ENCODE data around the gene LIPI. TPM values are rescaled to one million over a fixed set of nuclear protein-coding genes. Genes with fewer than 3 reads are reported as not detected.

LIPI gene
- polyA plus RNA-seq, 1 of the 3 experiments (the other 2 are of a cell fraction) = not detected

DNA sequence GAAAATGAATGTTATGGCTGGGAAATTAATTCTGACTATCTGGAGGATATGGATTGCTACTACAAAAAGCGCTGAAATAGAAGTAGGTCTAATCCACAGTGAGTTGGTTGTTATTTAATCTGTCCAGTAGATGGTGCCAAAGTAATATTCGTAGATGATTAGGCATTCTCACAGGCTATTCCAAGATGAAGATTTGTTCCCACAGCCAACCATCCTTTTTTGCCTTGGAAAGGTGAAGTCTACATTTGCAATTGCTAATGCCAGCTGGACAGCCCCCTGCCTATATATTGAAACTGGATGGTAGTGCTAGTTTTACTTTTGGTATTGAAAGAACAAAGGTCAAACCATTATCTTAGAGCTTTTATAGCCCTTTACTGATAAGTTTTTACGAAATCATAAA lies 49.0 kb upstream of the LIPI start:
- Histone ChIP-seq H3F3A (replicated peaks; ENCODE audit: insufficient read depth) (no peaks in the 10 kb centered on the region), H2AFZ (ENCODE audit: low read depth) (no peak overlapping the region), H3K4me1 (ENCODE audit: control insufficient read depth in 1 of 2, insufficient read depth in 2 of 2, low read depth in 1 of 2, low read length in 1 of 2) (no peaks in the 10 kb centered on the region), H3K27ac (ENCODE audit: low read depth in 2 of 2, low read length in 1 of 2) (no peak overlapping the region), H3K79me2 (ENCODE audit: insufficient read depth) (no peaks in the 10 kb centered on the region), H4K20me1 (ENCODE audit: insufficient read depth) (no peaks in the 10 kb centered on the region), H3K9me2 (no peaks in the 10 kb centered on the region), H3K27me3 (ENCODE audit: insufficient read depth) (peaks cover 15% of the 10 kb centered on the region; the same call in 1 of the 2 replicates), H3K36me3 (replicated peaks in 1 of 2; ENCODE audit: control insufficient read depth in 1 of 2, insufficient read depth in 2 of 2, low read length in 1 of 2) (no peaks in the 10 kb centered on the region), H3K4me2 (no peak overlapping the region), H3K9ac (no peak overlapping the region), H3K4me3 (ENCODE audit: low read depth in 2 of 2, low read length in 1 of 2) (no peak overlapping the region), H3K9me3 (no peaks in the 10 kb centered on the region)
- peak; percentile 44 for DNase-seq
- CTCF ChIA-PET = interaction anchor here (0.6 to 2.4 kb wide), 12 partner anchors 9 to 1333 kb away, joined by 3 to 13 read pairs (median 4); no protein-coding TSS in a partner anchor
- POLR2A ChIA-PET = no interaction called here
- 7% methylated on average over 3 of the region's 3 CpGs for WGBS (ENCODE audit: low lambda C conversion rate)
- TF ChIP-seq MXI1 (IDR thresholded peaks at IDR 0.05; ENCODE audit: low read depth, low read length) (no peak), JUND (IDR thresholded peaks at IDR 0.05) (no peak), FOXJ3 (CRISPR knock-in tag; IDR thresholded peaks at IDR 0.05) (no peak), NFIC (IDR thresholded peaks at IDR 0.05; ENCODE audit: borderline replicate concordance) (no peak), CHD2 (IDR thresholded peaks at IDR 0.05; ENCODE audit: low read length, partially characterized antibody) (no peak), GABPA (IDR thresholded peaks at IDR 0.05; ENCODE audit: low read depth) (no peak), RCOR1 (IDR thresholded peaks at IDR 0.05; ENCODE audit: low read length) (no peak), TCF12 (IDR thresholded peaks at IDR 0.05) (no peak), ELF1 (IDR thresholded peaks at IDR 0.05) (no peak), TEAD4 (IDR thresholded peaks at IDR 0.05; ENCODE audit: borderline replicate concordance, insufficient read depth) (no peak), TAF1 (IDR thresholded peaks at IDR 0.05; ENCODE audit: borderline replicate concordance, low read depth, low read length) (no peak), YY1 (IDR thresholded peaks at IDR 0.05; ENCODE audit: low read depth) (no peak), FOSL2 (IDR thresholded peaks at IDR 0.05; ENCODE audit: borderline replicate concordance, low read depth) (no peak), RAD21 (IDR thresholded peaks at IDR 0.05; ENCODE audit: low read length) (peak; percentile 77), MEF2A (IDR thresholded peaks at IDR 0.05; ENCODE audit: borderline replicate concordance, low read depth) (no peak), SMC3 (IDR thresholded peaks at IDR 0.05; ENCODE audit: low read depth, low read length) (peak; percentile 32)
- TF ChIP-seq, protein P1, sequence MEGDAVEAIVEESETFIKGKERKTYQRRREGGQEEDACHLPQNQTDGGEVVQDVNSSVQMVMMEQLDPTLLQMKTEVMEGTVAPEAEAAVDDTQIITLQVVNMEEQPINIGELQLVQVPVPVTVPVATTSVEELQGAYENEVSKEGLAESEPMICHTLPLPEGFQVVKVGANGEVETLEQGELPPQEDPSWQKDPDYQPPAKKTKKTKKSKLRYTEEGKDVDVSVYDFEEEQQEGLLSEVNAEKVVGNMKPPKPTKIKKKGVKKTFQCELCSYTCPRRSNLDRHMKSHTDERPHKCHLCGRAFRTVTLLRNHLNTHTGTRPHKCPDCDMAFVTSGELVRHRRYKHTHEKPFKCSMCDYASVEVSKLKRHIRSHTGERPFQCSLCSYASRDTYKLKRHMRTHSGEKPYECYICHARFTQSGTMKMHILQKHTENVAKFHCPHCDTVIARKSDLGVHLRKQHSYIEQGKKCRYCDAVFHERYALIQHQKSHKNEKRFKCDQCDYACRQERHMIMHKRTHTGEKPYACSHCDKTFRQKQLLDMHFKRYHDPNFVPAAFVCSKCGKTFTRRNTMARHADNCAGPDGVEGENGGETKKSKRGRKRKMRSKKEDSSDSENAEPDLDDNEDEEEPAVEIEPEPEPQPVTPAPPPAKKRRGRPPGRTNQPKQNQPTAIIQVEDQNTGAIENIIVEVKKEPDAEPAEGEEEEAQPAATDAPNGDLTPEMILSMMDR (IDR thresholded peaks at IDR 0.05) = peak; percentile 69
- TF ChIP-seq, protein P2, sequence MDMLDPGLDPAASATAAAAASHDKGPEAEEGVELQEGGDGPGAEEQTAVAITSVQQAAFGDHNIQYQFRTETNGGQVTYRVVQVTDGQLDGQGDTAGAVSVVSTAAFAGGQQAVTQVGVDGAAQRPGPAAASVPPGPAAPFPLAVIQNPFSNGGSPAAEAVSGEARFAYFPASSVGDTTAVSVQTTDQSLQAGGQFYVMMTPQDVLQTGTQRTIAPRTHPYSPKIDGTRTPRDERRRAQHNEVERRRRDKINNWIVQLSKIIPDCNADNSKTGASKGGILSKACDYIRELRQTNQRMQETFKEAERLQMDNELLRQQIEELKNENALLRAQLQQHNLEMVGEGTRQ (IDR thresholded peaks at IDR 0.05; ENCODE audit: borderline replicate concordance, low read depth, low read length) = no peak
- TF ChIP-seq, protein P3, sequence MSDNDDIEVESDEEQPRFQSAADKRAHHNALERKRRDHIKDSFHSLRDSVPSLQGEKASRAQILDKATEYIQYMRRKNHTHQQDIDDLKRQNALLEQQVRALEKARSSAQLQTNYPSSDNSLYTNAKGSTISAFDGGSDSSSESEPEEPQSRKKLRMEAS (IDR thresholded peaks at IDR 0.05; ENCODE audit: low read depth) = no peak
- TF ChIP-seq, protein P4, sequence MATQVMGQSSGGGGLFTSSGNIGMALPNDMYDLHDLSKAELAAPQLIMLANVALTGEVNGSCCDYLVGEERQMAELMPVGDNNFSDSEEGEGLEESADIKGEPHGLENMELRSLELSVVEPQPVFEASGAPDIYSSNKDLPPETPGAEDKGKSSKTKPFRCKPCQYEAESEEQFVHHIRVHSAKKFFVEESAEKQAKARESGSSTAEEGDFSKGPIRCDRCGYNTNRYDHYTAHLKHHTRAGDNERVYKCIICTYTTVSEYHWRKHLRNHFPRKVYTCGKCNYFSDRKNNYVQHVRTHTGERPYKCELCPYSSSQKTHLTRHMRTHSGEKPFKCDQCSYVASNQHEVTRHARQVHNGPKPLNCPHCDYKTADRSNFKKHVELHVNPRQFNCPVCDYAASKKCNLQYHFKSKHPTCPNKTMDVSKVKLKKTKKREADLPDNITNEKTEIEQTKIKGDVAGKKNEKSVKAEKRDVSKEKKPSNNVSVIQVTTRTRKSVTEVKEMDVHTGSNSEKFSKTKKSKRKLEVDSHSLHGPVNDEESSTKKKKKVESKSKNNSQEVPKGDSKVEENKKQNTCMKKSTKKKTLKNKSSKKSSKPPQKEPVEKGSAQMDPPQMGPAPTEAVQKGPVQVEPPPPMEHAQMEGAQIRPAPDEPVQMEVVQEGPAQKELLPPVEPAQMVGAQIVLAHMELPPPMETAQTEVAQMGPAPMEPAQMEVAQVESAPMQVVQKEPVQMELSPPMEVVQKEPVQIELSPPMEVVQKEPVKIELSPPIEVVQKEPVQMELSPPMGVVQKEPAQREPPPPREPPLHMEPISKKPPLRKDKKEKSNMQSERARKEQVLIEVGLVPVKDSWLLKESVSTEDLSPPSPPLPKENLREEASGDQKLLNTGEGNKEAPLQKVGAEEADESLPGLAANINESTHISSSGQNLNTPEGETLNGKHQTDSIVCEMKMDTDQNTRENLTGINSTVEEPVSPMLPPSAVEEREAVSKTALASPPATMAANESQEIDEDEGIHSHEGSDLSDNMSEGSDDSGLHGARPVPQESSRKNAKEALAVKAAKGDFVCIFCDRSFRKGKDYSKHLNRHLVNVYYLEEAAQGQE (IDR thresholded peaks at IDR 0.05; ENCODE audit: low read depth, low read length) = no peak
- TF ChIP-seq, protein P5, sequence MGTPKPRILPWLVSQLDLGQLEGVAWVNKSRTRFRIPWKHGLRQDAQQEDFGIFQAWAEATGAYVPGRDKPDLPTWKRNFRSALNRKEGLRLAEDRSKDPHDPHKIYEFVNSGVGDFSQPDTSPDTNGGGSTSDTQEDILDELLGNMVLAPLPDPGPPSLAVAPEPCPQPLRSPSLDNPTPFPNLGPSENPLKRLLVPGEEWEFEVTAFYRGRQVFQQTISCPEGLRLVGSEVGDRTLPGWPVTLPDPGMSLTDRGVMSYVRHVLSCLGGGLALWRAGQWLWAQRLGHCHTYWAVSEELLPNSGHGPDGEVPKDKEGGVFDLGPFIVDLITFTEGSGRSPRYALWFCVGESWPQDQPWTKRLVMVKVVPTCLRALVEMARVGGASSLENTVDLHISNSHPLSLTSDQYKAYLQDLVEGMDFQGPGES (IDR thresholded peaks at IDR 0.05; ENCODE audit: low read depth, low read length) = no peak
- TF ChIP-seq, protein P6, sequence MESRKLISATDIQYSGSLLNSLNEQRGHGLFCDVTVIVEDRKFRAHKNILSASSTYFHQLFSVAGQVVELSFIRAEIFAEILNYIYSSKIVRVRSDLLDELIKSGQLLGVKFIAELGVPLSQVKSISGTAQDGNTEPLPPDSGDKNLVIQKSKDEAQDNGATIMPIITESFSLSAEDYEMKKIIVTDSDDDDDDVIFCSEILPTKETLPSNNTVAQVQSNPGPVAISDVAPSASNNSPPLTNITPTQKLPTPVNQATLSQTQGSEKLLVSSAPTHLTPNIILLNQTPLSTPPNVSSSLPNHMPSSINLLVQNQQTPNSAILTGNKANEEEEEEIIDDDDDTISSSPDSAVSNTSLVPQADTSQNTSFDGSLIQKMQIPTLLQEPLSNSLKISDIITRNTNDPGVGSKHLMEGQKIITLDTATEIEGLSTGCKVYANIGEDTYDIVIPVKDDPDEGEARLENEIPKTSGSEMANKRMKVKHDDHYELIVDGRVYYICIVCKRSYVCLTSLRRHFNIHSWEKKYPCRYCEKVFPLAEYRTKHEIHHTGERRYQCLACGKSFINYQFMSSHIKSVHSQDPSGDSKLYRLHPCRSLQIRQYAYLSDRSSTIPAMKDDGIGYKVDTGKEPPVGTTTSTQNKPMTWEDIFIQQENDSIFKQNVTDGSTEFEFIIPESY (IDR thresholded peaks at IDR 0.05; ENCODE audit: borderline replicate concordance, low read depth) = no peak
- TF ChIP-seq, protein P7, sequence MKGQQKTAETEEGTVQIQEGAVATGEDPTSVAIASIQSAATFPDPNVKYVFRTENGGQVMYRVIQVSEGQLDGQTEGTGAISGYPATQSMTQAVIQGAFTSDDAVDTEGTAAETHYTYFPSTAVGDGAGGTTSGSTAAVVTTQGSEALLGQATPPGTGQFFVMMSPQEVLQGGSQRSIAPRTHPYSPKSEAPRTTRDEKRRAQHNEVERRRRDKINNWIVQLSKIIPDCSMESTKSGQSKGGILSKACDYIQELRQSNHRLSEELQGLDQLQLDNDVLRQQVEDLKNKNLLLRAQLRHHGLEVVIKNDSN (IDR thresholded peaks at IDR 0.05; ENCODE audit: borderline replicate concordance, low read depth) = no peak

All from SK-N-SH (cell line).